ENCODE results near the gene ARHGEF10L.

DNA sequence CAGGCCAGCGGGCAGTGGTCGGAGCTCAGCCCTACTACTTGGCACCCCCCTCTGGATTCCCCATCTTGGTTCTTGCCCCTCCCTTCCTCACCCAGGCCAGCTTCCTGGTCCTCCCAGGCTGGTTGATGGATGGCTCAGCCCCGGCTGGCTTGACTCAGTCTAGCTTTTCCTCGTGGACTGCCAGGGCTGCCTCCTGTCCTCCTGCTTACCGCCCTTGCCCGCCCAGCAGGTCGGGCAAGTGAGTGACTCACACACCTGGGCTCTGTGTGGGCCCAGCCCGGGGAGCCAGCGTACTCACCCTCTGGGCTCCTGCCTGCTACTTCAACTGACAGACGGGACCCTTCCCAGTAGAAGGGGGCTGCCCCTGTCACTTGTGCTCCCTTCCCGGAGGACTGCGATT lies 19.5 kb upstream of the ARHGEF10L start:
- TF ChIP-seq, protein P1, sequence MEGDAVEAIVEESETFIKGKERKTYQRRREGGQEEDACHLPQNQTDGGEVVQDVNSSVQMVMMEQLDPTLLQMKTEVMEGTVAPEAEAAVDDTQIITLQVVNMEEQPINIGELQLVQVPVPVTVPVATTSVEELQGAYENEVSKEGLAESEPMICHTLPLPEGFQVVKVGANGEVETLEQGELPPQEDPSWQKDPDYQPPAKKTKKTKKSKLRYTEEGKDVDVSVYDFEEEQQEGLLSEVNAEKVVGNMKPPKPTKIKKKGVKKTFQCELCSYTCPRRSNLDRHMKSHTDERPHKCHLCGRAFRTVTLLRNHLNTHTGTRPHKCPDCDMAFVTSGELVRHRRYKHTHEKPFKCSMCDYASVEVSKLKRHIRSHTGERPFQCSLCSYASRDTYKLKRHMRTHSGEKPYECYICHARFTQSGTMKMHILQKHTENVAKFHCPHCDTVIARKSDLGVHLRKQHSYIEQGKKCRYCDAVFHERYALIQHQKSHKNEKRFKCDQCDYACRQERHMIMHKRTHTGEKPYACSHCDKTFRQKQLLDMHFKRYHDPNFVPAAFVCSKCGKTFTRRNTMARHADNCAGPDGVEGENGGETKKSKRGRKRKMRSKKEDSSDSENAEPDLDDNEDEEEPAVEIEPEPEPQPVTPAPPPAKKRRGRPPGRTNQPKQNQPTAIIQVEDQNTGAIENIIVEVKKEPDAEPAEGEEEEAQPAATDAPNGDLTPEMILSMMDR (IDR thresholded peaks at IDR 0.05) = peak in 1 of 4 experiments; percentile 3
- TF ChIP-seq POLR2A (IDR thresholded peaks at IDR 0.05) = peak; percentile 81
- TF ChIP-seq POLR2AphosphoS5 (IDR thresholded peaks at IDR 0.05) = peak; percentile 94

Data from prostate gland (tissue), 2 donors.